Measurements from ENCODE around the gene AHCY. TPM values are rescaled to one million over a fixed set of nuclear protein-coding genes. Genes with fewer than 3 reads are reported as not detected.

The AHCY gene
- total RNA-seq, 3 donors from 2014 or later (not counting 1 experiment from before 2014, with no cell fraction given) = 7.1 to 8.3 (median 7.7) TPM

DNA sequence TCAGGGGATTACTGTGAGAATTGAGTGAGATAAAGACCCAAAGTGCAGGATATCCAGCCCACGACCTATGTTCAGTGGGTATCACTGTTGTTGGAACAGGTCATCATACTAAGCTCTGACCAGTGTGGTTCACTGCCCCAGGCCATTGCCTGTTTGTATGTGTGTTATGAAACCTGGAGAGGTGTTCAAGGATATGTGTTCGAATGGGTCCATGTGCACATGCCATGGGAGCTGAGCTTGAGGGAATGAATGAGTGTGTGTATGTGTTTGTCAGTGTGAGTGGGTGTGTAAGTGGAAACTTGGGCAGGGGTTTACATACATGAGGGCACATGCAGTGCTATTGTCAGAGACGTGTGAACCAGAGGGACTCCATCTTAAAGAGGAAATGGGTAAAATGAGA lies 17.7 kb upstream of the AHCY start:
- no peak for ATAC-seq
- H3K9me3 ChIP-seq (ENCODE audit: control insufficient read depth, insufficient read depth, low read length) = no peaks in the 10 kb centered on the region
- H3K4me1 ChIP-seq (ENCODE audit: control insufficient read depth, insufficient read depth, low read length) = peaks cover 20% of the 10 kb centered on the region
- Mint-ChIP-seq H3K27ac (no peak overlapping the region), H3K4me3 (no peak overlapping the region), H3K9me3 (no peaks in the 10 kb centered on the region), H3K27me3 (ENCODE audit: low read depth in 2 of 2) (no peaks in the 10 kb centered on the region), H3K4me1 (peaks cover 12 to 15% of the 10 kb centered on the region in 2 donors), H3K36me3 (no peaks in the 10 kb centered on the region)
- 79% methylated on average over 3 of the region's 3 CpGs for WGBS (ENCODE audit: insufficient coverage)
- TF ChIP-seq CTCF (IDR thresholded peaks at IDR 0.05) = no peak
- H3K4me3 ChIP-seq (ENCODE audit: low read length) = no peak overlapping the region
- intact Hi-C loops (cut with micrococcal nuclease) = no loop called here
- no peaks in the 10 kb centered on the region for H3K36me3 ChIP-seq (ENCODE audit: control insufficient read depth, insufficient read depth, low read length)
- H3K27ac ChIP-seq (ENCODE audit: low read length) = no peak overlapping the region
- DNase-seq = no peak
- H3K27me3 ChIP-seq (ENCODE audit: control insufficient read depth, insufficient read depth, low read length) = no peaks in the 10 kb centered on the region

DNA sequence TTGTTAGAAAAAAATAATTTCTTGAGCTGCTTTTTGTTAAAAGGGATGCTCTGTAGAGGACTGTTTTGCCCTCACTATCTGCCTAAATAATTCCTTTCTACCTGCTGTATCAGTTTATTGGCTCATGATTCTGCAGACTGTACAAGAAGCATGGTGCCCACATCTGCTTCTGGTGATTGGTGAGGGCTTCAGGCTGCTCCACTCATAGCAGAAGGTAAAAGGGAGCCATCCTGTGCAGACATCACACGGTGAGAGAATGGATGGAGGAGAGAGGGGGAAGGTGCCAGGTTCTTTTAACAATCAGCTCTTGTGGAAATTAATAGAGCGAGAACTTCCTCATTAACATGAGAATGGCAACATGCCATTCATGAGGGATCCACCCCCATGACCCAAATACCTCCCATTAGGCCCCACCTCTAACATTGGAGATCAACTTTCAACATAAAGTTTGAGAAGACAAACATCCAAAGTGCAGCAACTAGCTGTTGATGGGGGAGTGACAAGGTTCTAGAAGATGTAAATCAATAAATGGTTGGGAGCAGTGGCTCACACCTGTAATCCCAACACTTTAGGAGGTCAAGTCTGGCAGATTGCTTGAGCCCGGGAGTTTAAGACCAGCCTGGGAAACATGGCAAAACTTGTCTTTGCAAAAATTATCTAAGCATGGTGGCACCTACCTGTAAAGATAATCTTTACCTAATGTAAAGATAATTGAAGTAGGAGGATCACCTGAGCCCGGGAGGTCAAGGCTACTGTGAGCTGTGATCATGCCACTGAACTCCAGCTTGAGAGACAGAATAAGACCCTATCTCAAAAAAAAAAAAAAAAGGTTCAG lies 15.7 kb upstream of the AHCY start:
- no peaks in the 10 kb centered on the region for H3K36me3 ChIP-seq (ENCODE audit: control insufficient read depth, insufficient read depth, low read length)
- H3K36me3 Mint-ChIP-seq = no peaks in the 10 kb centered on the region
- H3K9me3 Mint-ChIP-seq = no peaks in the 10 kb centered on the region
- ATAC-seq (no peak), DNase-seq (no peak)
- no peaks in the 10 kb centered on the region for H3K27me3 ChIP-seq (ENCODE audit: control insufficient read depth, insufficient read depth, low read length)
- intact Hi-C loops (cut with micrococcal nuclease) = no loop called here
- no peak overlapping the region for H3K27ac ChIP-seq (ENCODE audit: low read length)
- no peaks in the 10 kb centered on the region for H3K27me3 Mint-ChIP-seq (ENCODE audit: low read depth in 2 of 2)
- H3K4me3 Mint-ChIP-seq = no peak overlapping the region
- no peak for TF ChIP-seq CTCF (IDR thresholded peaks at IDR 0.05)
- no peak overlapping the region for H3K27ac Mint-ChIP-seq
- no peaks in the 10 kb centered on the region for H3K4me1 Mint-ChIP-seq
- H3K9me3 ChIP-seq (ENCODE audit: control insufficient read depth, insufficient read depth, low read length) = no peaks in the 10 kb centered on the region
- H3K4me1 ChIP-seq (ENCODE audit: control insufficient read depth, insufficient read depth, low read length) = peaks cover 2% of the 10 kb centered on the region
- whole genome bisulfite sequencing (ENCODE audit: insufficient coverage) = 86% methylated on average over 4 of the region's 4 CpGs
- no peak overlapping the region for H3K4me3 ChIP-seq (ENCODE audit: low read length)

GRCh38 chr20:34316196-34316814 lies 13.2 kb upstream of the AHCY start:
- Mint-ChIP-seq H3K4me1 (peaks cover 13 to 18% of the 10 kb centered on the region in 2 donors), H3K27ac (no peak overlapping the region), H3K9me3 (no peaks in the 10 kb centered on the region), H3K27me3 (ENCODE audit: low read depth in 2 of 2) (peaks cover 6 to 7% of the 10 kb centered on the region in 2 donors), H3K36me3 (no peaks in the 10 kb centered on the region), H3K4me3 (no peak overlapping the region)
- Histone ChIP-seq H3K4me3 (ENCODE audit: low read length) (no peak overlapping the region), H3K9me3 (ENCODE audit: control insufficient read depth, insufficient read depth, low read length) (no peaks in the 10 kb centered on the region), H3K36me3 (ENCODE audit: control insufficient read depth, insufficient read depth, low read length) (no peaks in the 10 kb centered on the region), H3K4me1 (ENCODE audit: control insufficient read depth, insufficient read depth, low read length) (peaks cover 22% of the 10 kb centered on the region), H3K27ac (ENCODE audit: low read length) (no peak overlapping the region), H3K27me3 (ENCODE audit: control insufficient read depth, insufficient read depth, low read length) (peaks cover 10% of the 10 kb centered on the region)
- intact Hi-C loops (cut with micrococcal nuclease) = no loop called here
- WGBS (ENCODE audit: insufficient coverage) = 99% methylated on average over 4 of the region's 6 CpGs
- ATAC-seq (no peak), DNase-seq (no peak)
- no peak for TF ChIP-seq CTCF (IDR thresholded peaks at IDR 0.05)
